Stimulated activated effector memory CD8-positive, alpha-beta T cell treated with anti-CD3 and anti-CD28 coated beads, Interleukin-12 subunit alpha, Interleukin-12 subunit beta, amount 100 ng/mL, for 72 hours (primary cell): ENCODE results near the gene ABLIM2.
A peak's percentile ranks its signal among the peaks of the same experiment; 100 is the strongest.
"Not testable (repeated sequence)": the region's sequence is repeated elsewhere in the genome, so short reads cannot be mapped to it uniquely, and the experiment has no call there.

Experiments
- ATAC-seq: fragments of 150-1000 bp; cut with Tn5 transposase; 2 replicates; pipeline ENCODE4 v1.10.0; 2021
- DNase-seq, 2 donors: peaks; one replicate each; pipeline ENCODE4 v3.0.0; 2021 to 2022; ENCODE audit warnings: low spot score in 2 of 2
- H3K27ac Mint-ChIP-seq: one replicate; pipeline ENCODE4 v1.8.0; 2022; ENCODE audit warnings: mild to moderate bottlenecking, mixed read lengths
- H3K36me3 Mint-ChIP-seq: one replicate; pipeline ENCODE4 v1.8.0; 2022; ENCODE audit warnings: mild to moderate bottlenecking, mixed read lengths
- H3K4me1 Mint-ChIP-seq: one replicate; pipeline ENCODE4 v1.8.0; 2022; ENCODE audit warnings: mixed read lengths
- H3K4me3 Mint-ChIP-seq: one replicate; pipeline ENCODE4 v1.8.0; 2022; ENCODE audit warnings: mild to moderate bottlenecking, mixed read lengths
- H3K9me3 Mint-ChIP-seq: one replicate; pipeline ENCODE4 v1.8.0; 2022; ENCODE audit warnings: mixed read lengths

The ABLIM2 gene

GRCh38 chr4:8146157-8146556, 12.5 kb downstream of the ABLIM2 start:
- Mint-ChIP-seq H3K4me3 (no peak overlapping the region), H3K36me3 (no peaks in the 10 kb centered on the region), H3K9me3 (no peaks in the 10 kb centered on the region), H3K4me1 (no peaks in the 10 kb centered on the region), H3K27ac (no peak overlapping the region)
- no peak for DNase-seq
- no peak for ATAC-seq

DNA sequence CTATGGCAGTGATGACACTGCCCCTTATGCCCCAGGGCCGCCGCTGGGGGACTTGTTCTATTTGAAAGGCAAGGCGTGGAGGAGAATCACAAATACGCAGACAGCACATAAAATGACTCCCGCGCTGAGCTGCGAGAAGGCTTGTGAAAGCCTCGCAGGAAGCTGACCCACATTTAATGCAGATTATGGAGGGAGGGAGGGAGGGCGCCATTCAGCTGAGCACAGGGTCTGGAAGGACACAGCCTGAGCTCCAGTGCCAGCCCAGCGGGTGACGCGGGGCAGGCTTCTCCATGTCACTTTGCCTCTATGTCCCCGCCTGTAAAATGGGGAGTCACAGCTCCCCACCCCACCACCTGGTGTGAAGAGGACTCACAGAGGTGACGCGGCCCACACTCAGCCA, 14.3 kb downstream of the ABLIM2 start:
- Mint-ChIP-seq H3K4me1 (no peaks in the 10 kb centered on the region), H3K9me3 (peaks cover 3% of the 10 kb centered on the region), H3K4me3 (no peak overlapping the region), H3K27ac (no peak overlapping the region), H3K36me3 (no peaks in the 10 kb centered on the region)
- DNase-seq (no peak), ATAC-seq (no peak)

GRCh38 chr4:8143392-8144140, 15.0 kb downstream of the ABLIM2 start:
- no peak for ATAC-seq
- no peaks in the 10 kb centered on the region for H3K36me3 Mint-ChIP-seq
- peaks cover 3% of the 10 kb centered on the region for H3K9me3 Mint-ChIP-seq
- no peak overlapping the region for H3K27ac Mint-ChIP-seq
- DNase-seq, result no peak
- no peak overlapping the region for H3K4me3 Mint-ChIP-seq
- H3K4me1 Mint-ChIP-seq, result no peaks in the 10 kb centered on the region

DNA sequence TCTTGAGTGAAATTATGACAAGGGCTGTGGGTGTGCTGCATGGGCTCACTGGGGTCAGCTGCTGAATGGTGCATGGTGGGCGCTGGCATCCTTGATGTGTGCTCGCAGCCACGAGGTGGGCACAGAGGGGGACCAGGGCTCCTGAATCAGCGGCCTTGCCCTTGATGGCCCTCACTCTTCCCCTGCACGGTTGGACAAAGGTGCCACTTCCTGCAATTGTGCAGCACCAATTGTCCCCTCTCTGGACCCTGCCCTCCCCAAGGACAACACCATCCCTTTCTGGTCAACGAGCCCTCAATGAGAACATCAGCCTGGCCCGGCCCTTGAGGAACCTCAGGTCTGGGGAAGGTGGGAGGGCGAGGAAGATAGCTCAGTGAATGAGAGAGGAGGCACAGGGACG, 16.1 kb downstream of the ABLIM2 start:
- DNase-seq (no peak), ATAC-seq (no peak)
- Mint-ChIP-seq H3K4me3 (no peak overlapping the region), H3K27ac (no peak overlapping the region), H3K4me1 (no peaks in the 10 kb centered on the region), H3K9me3 (peaks cover 3% of the 10 kb centered on the region), H3K36me3 (no peaks in the 10 kb centered on the region)

GRCh38 chr4:8141935-8142334, 16.7 kb downstream of the ABLIM2 start:
- ATAC-seq (peak; percentile 28), DNase-seq (no peak)
- no peaks in the 10 kb centered on the region for H3K36me3 Mint-ChIP-seq
- no peak overlapping the region for H3K27ac Mint-ChIP-seq
- H3K4me1 Mint-ChIP-seq, result no peaks in the 10 kb centered on the region
- no peak overlapping the region for H3K4me3 Mint-ChIP-seq
- H3K9me3 Mint-ChIP-seq, result peaks cover 3% of the 10 kb centered on the region

- no peak for DNase-seq
- Mint-ChIP-seq H3K9me3 (peaks cover 3% of the 10 kb centered on the region), H3K4me3 (no peak overlapping the region), H3K36me3 (no peaks in the 10 kb centered on the region), H3K4me1 (no peaks in the 10 kb centered on the region), H3K27ac (no peak overlapping the region)
- ATAC-seq, result no peak
These were observed 17.7 kb downstream of the ABLIM2 start for GRCh38 chr4:8140915-8141314.

GRCh38 chr4:8139726-8140125, 18.9 kb downstream of the ABLIM2 start:
- not testable (repeated sequence) for DNase-seq, H3K36me3 Mint-ChIP-seq, H3K4me1 Mint-ChIP-seq, ATAC-seq, H3K4me3 Mint-ChIP-seq, H3K9me3 Mint-ChIP-seq, H3K27ac Mint-ChIP-seq

DNA sequence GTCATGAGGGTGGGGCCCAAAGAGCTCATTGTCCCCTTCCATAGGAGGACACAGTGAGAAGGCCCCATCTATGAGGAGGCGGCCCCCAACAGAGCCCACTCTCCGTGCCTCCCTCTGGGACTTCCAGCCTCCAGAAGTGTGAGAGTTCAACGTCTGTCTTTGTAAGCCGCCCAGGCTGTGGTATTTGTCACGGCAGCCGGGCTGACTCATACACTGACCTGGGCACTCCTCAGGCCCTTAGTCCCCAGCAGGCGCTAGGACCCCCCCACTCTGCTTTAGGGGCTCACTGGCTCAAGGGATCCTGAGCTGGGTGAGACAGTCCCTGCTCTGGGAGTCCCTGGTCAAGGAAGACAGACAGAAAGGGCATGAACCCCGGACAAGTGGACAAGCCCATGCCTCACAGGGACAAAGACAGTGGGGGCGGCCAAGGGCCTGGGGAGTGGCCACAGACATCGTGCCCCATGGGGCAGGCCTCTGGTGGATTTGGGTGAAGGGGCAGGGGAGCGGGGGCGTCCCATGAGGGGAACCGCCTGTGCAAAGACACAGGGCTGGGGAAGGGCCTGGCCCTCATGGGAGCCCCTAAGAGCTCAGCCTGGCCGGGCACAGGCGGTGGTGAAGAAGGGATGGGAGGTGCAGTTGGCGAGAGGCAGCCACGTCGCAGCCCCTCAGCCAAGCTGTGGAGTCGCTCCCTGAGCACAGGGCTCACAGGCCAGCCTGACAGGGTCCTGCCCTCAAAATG, 21.5 kb downstream of the ABLIM2 start:
- peaks cover 3% of the 10 kb centered on the region for H3K9me3 Mint-ChIP-seq
- no peak for ATAC-seq
- DNase-seq, result no peak
- peaks cover 5% of the 10 kb centered on the region for H3K36me3 Mint-ChIP-seq
- H3K4me1 Mint-ChIP-seq, result no peaks in the 10 kb centered on the region
- H3K27ac Mint-ChIP-seq, result no peak overlapping the region
- no peak overlapping the region for H3K4me3 Mint-ChIP-seq

DNA sequence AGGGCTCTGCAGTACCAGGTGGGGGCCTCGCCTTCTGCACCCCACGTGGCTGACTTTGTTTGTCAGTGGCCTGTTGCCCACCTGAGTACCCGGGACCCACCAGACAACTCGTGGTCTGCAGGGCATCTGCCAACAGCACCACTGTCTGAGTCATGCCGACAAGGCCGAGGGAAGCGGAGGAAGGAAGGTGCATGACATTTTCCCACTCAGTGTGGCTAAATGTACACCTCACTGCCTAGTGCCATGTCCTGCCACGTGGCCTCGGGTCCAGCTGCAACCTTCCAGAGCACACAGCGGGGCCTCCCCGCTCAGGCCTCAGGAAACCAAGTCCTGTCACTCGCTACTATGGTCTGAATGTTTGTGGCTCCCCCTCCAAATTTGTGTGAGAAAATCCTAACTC, 22.1 kb downstream of the ABLIM2 start:
- ATAC-seq, result no peak
- H3K36me3 Mint-ChIP-seq, result peaks cover 5% of the 10 kb centered on the region
- no peak overlapping the region for H3K27ac Mint-ChIP-seq
- DNase-seq, result no peak
- no peaks in the 10 kb centered on the region for H3K4me1 Mint-ChIP-seq
- peaks cover 3% of the 10 kb centered on the region for H3K9me3 Mint-ChIP-seq
- no peak overlapping the region for H3K4me3 Mint-ChIP-seq

DNA sequence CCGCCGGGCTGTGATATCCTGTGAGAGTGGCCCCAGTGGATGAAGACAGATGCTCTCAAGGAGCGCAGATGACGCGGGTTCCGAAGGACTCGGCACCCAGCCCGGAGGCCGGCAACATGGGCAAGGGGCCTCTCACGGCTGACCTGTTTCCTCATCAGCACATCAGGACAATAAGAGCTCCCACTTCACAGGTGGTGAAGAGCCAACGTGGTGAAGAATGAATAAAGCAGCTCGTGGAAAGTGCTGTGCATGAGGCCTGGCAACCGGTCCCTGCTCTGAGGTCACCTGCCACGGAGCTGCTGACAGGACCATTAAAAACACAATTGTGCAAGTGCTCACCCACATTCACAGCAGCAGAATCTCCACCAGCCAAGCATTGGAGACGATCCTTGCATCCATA, 22.9 kb downstream of the ABLIM2 start:
- no peak for ATAC-seq
- no peak overlapping the region for H3K27ac Mint-ChIP-seq
- no peak for DNase-seq
- H3K4me1 Mint-ChIP-seq, result no peaks in the 10 kb centered on the region
- H3K36me3 Mint-ChIP-seq, result peaks cover 5% of the 10 kb centered on the region
- H3K4me3 Mint-ChIP-seq, result no peak overlapping the region
- peaks cover 3% of the 10 kb centered on the region for H3K9me3 Mint-ChIP-seq

- DNase-seq (no peak), ATAC-seq (no peak)
- no peak overlapping the region for H3K4me3 Mint-ChIP-seq
- no peak overlapping the region for H3K27ac Mint-ChIP-seq
- H3K36me3 Mint-ChIP-seq, result peaks cover 5% of the 10 kb centered on the region
- no peaks in the 10 kb centered on the region for H3K9me3 Mint-ChIP-seq
- no peaks in the 10 kb centered on the region for H3K4me1 Mint-ChIP-seq
These were observed 24.6 kb downstream of the ABLIM2 start for GRCh38 chr4:8133897-8134563.

GRCh38 chr4:8132947-8133705, 25.5 kb downstream of the ABLIM2 start:
- no peaks in the 10 kb centered on the region for H3K9me3 Mint-ChIP-seq
- H3K4me1 Mint-ChIP-seq, result no peaks in the 10 kb centered on the region
- H3K27ac Mint-ChIP-seq, result no peak overlapping the region
- ATAC-seq (no peak), DNase-seq (no peak)
- peaks cover 5% of the 10 kb centered on the region for H3K36me3 Mint-ChIP-seq
- H3K4me3 Mint-ChIP-seq, result no peak overlapping the region

DNA sequence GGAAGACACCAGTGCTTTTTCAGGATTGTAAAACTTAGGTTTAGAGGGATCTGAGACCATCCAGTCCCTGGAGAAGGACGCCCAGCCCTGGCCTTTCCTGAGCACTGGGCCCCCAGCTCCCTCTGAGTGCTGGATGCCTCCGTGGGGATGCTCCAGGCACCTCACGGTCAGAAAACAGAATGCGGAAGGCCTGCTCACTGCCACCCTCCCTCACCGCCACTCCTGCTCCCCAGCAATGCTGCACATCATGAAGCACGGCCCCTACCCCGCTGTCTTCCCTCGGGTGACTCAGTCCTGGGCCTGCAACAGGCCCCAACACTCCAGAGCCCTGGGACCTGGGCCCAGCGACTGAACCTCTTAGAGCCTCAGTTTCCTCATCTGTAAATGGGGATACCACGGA, 26.2 kb downstream of the ABLIM2 start:
- H3K9me3 Mint-ChIP-seq, result no peaks in the 10 kb centered on the region
- DNase-seq, result no peak
- H3K4me1 Mint-ChIP-seq, result no peaks in the 10 kb centered on the region
- H3K36me3 Mint-ChIP-seq, result peaks cover 5% of the 10 kb centered on the region
- no peak overlapping the region for H3K4me3 Mint-ChIP-seq
- H3K27ac Mint-ChIP-seq, result no peak overlapping the region
- no peak for ATAC-seq

- H3K36me3 Mint-ChIP-seq, result peaks cover 5% of the 10 kb centered on the region
- ATAC-seq (no peak), DNase-seq (no peak)
- H3K4me1 Mint-ChIP-seq, result no peaks in the 10 kb centered on the region
- H3K9me3 Mint-ChIP-seq, result no peaks in the 10 kb centered on the region
- no peak overlapping the region for H3K27ac Mint-ChIP-seq
- no peak overlapping the region for H3K4me3 Mint-ChIP-seq
These were observed 26.8 kb downstream of the ABLIM2 start for GRCh38 chr4:8131826-8132225.

DNA sequence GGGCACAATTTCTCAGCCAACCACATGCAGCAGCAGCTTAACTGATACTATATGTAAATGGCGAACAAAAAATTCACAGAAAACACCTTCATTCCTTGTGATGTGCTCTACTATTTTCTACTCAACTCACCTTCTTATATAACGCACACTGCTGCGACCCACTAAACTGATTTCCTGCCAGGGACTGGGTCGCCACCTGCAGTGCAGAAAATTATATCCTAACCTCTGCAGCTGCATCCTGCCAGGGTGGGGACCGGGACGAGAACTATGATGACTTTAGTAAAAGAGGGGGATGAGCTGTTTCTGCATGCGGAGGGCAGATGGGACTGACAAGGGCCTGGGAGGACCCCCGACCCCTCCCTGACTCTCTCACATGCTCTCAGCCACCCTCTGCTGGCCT, 27.4 kb downstream of the ABLIM2 start:
- H3K4me3 Mint-ChIP-seq, result no peak overlapping the region
- DNase-seq (no peak), ATAC-seq (no peak)
- H3K36me3 Mint-ChIP-seq, result peaks cover 5% of the 10 kb centered on the region
- no peak overlapping the region for H3K27ac Mint-ChIP-seq
- no peaks in the 10 kb centered on the region for H3K9me3 Mint-ChIP-seq
- H3K4me1 Mint-ChIP-seq, result no peaks in the 10 kb centered on the region
